SJSA1 (cell line): ENCODE measurements around the gene NKX3-2. TPM values are rescaled to one million over a fixed set of nuclear protein-coding genes. Genes with fewer than 3 reads are reported as not detected.

Experiments
- total RNA-seq: library from RNA; depleted of rRNA; stranded (reverse); fragments of >200 nt; shearing (Covaris generic); gene quantifications from 2 replicates; pipeline ENCODE4 v1.2.3, GENCODE V29; 2014; rRNA removed

Gene NKX3-2
- total RNA-seq, 1 experiment from 2014 or later = 2.8 TPM

Other genes with a start within 250 kb of the NKX3-2 start
- gene RAB28, start 60.2 kb downstream of the NKX3-2 start, total RNA-seq = 18.6 and 23.6 TPM in 2 replicates
- 4.5 and 10.3 TPM in 2 replicates for gene BOD1L1, start 83.2 kb upstream of the NKX3-2 start, total RNA-seq